KMS-11 (cell line): ENCODE data around the gene VPS13A.

Experiments
- H2AFZ ChIP-seq: fragments of 200-600 bp; sonication (generic); 2 replicates; pipeline ENCODE4 v1.6.1; 2016; ENCODE audit warnings: antibody characterized with exemption, mixed run types, low read depth
- H3K27ac ChIP-seq: fragments of 200-600 bp; sonication (generic); 2 replicates; pipeline ENCODE4 v1.6.1; 2016; ENCODE audit warnings: mild to moderate bottlenecking, mixed run types
- H3K27me3 ChIP-seq: fragments of 200-600 bp; sonication (generic); 2 replicates; pipeline ENCODE4 v1.6.1; 2017; ENCODE audit warnings: mild to moderate bottlenecking, low read depth, mixed run types, moderate library complexity; ENCODE audit not compliant: insufficient read depth
- H3K36me3 ChIP-seq: fragments of 200-600 bp; sonication (generic); 2 replicates; pipeline ENCODE4 v1.6.1; 2017; ENCODE audit warnings: mild to moderate bottlenecking, mixed run types; ENCODE audit not compliant: insufficient read depth
- H3K4me1 ChIP-seq: fragments of 200-600 bp; sonication (generic); 2 replicates; pipeline ENCODE4 v1.6.1; 2016; ENCODE audit warnings: mild to moderate bottlenecking, low read depth, mixed run types; ENCODE audit not compliant: poor library complexity, severe bottlenecking
- H3K4me2 ChIP-seq: fragments of 200-600 bp; sonication (generic); 2 replicates; pipeline ENCODE4 v1.7.0; 2016; ENCODE audit warnings: mild to moderate bottlenecking, mixed run types
- H3K4me3 ChIP-seq: fragments of 200-600 bp; sonication (generic); IDR thresholded peaks from 2 replicates; pipeline ENCODE4 v1.6.1; 2017; ENCODE audit warnings: low read depth, low read length, mixed read lengths; ENCODE audit not compliant: insufficient read depth
- H3K79me2 ChIP-seq: fragments of 200-600 bp; sonication (generic); 2 replicates; pipeline ENCODE4 v1.6.1; 2016; ENCODE audit warnings: low read depth, mixed run types; ENCODE audit not compliant: insufficient read depth
- H3K9ac ChIP-seq: fragments of 200-600 bp; sonication (generic); 2 replicates; pipeline ENCODE4 v1.6.1; 2016; ENCODE audit warnings: mild to moderate bottlenecking, mixed run types
- H4K20me1 ChIP-seq: fragments of 200-600 bp; sonication (generic); 2 replicates; pipeline ENCODE4 v1.6.1; 2016; ENCODE audit warnings: mild to moderate bottlenecking, mixed run types; ENCODE audit not compliant: insufficient read depth
- TF ChIP-seq, protein P1 (sequence below): fragments of 200-600 bp; sonication (generic); conservative IDR thresholded peaks from 2 replicates; pipeline ENCODE4 v1.6.1; 2017; ENCODE audit warnings: low read depth, mild to moderate bottlenecking, antibody characterized with exemption, low read length, moderate library complexity, mixed read lengths

Gene VPS13A

DNA sequence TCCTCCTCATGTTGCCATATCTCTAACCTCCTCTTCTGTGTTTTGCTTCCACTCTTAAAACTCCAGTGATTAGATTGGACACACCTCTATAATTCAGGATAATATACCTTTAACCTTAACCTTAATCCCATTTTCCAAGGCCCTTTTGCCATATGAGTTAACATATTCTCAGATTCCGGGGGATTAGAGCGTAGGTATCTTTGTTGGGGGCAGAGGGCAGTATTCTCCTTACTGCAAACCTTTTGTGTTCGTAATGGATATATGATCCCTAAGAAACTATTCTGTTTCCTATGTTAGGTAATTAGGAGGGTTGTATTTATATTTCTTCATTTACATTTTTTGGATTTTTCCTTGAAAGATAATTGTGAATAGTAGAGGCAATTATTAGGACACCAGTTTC, 99.5 kb downstream of the VPS13A start:
- Histone ChIP-seq H2AFZ (no peak overlapping the region), H3K27ac (no peak overlapping the region), H4K20me1 (no peaks in the 10 kb centered on the region), H3K79me2 (no peaks in the 10 kb centered on the region), H3K27me3 (no peaks in the 10 kb centered on the region), H3K4me3 (no peak overlapping the region), H3K4me2 (no peak overlapping the region), H3K9ac (no peak overlapping the region), H3K4me1 (peaks cover 27% of the 10 kb centered on the region), H3K36me3 (no peaks in the 10 kb centered on the region; the same call in 1 of the 2 replicates)
- TF ChIP-seq, protein P1, sequence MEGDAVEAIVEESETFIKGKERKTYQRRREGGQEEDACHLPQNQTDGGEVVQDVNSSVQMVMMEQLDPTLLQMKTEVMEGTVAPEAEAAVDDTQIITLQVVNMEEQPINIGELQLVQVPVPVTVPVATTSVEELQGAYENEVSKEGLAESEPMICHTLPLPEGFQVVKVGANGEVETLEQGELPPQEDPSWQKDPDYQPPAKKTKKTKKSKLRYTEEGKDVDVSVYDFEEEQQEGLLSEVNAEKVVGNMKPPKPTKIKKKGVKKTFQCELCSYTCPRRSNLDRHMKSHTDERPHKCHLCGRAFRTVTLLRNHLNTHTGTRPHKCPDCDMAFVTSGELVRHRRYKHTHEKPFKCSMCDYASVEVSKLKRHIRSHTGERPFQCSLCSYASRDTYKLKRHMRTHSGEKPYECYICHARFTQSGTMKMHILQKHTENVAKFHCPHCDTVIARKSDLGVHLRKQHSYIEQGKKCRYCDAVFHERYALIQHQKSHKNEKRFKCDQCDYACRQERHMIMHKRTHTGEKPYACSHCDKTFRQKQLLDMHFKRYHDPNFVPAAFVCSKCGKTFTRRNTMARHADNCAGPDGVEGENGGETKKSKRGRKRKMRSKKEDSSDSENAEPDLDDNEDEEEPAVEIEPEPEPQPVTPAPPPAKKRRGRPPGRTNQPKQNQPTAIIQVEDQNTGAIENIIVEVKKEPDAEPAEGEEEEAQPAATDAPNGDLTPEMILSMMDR: no peak

DNA sequence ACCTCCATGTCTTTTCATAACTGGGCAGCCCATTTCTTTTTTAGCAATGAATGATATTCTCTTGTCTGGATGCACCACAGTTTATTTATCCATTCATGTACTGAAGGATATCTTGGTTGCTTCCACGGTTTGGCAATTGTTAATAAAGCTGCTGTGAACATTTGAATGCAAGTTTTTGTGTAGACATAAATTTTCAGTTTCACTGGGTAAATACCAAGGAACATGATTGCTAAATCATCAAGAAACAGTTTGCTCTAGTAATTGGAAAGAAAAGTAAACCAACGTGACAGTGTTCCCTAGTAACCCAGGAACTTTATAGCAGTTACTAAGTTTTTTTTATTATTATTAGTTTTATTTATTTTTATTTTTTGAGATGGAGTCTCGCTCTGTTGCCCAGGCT, 100.4 kb downstream of the VPS13A start:
- no peak overlapping the region for H3K27ac ChIP-seq
- H3K4me1 ChIP-seq: peaks cover 30% of the 10 kb centered on the region
- no peaks in the 10 kb centered on the region; the same call in 1 of the 2 replicates for H3K36me3 ChIP-seq
- H3K9ac ChIP-seq: no peak overlapping the region
- peak overlapping the region; percentile 4; the same call in 1 of the 2 replicates for H3K4me2 ChIP-seq
- H3K4me3 ChIP-seq: no peak overlapping the region
- no peaks in the 10 kb centered on the region for H3K27me3 ChIP-seq
- H2AFZ ChIP-seq: no peak overlapping the region
- no peaks in the 10 kb centered on the region for H3K79me2 ChIP-seq
- TF ChIP-seq, protein P1: no peak
- no peaks in the 10 kb centered on the region for H4K20me1 ChIP-seq

DNA sequence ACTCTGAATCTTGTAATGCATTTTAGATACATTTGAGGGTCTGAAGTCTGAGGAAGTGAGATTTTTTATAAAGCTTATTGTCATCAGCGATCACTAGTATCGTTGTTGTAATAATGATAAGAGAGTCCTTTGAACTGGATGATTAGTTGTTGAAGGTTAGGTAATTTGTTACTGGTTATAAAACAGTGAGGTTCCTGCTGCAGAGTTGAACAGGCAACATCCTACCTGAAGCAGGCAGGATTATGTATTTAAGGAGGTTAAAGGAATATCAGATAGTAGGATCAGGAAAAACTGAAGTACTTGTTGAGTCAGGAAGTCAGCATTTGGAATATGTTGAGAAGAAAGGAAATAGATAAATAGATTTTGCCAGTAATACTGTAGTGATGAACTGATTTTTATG, 106.7 kb downstream of the VPS13A start:
- H2AFZ ChIP-seq: no peak overlapping the region
- no peaks in the 10 kb centered on the region for H4K20me1 ChIP-seq
- peak overlapping the region; percentile 54; the same call in 1 of the 2 replicates for H3K9ac ChIP-seq
- H3K27me3 ChIP-seq: no peaks in the 10 kb centered on the region
- H3K4me3 ChIP-seq: no peak overlapping the region
- TF ChIP-seq, protein P1: no peak
- peak overlapping the region; percentile 52 for H3K4me2 ChIP-seq
- no peaks in the 10 kb centered on the region; the same call in 1 of the 2 replicates for H3K36me3 ChIP-seq
- H3K27ac ChIP-seq: peak overlapping the region; percentile 76
- H3K79me2 ChIP-seq: no peaks in the 10 kb centered on the region
- H3K4me1 ChIP-seq: peaks cover 63% of the 10 kb centered on the region

DNA sequence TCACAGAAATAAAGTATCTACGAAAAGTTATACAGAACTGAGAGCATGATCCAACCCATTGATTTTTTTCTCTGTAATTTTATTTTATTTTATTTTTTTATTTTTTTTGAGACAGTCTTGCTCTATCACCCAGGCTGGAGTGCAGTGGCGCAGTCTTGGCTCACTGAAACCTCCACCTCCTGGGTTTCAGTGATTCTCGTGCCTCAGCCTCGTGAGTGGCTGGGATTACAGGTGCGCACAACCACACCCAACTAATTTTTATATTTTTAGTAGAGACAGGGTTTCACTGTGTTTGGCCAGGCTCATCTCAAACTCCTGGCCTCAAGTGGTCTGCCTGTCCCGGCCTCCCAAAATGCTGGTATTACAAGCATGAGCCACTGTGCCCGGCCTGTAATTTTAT, 107.3 kb downstream of the VPS13A start:
- H3K9ac ChIP-seq: peak overlapping the region; percentile 54; the same call in 1 of the 2 replicates
- peak overlapping the region; percentile 76 for H3K27ac ChIP-seq
- H4K20me1 ChIP-seq: no peaks in the 10 kb centered on the region
- no peaks in the 10 kb centered on the region; the same call in 1 of the 2 replicates for H3K36me3 ChIP-seq
- TF ChIP-seq, protein P1: no peak
- no peak overlapping the region for H3K4me3 ChIP-seq
- H3K79me2 ChIP-seq: no peaks in the 10 kb centered on the region
- no peak overlapping the region for H2AFZ ChIP-seq
- peak overlapping the region; percentile 52 for H3K4me2 ChIP-seq
- peaks cover 60% of the 10 kb centered on the region for H3K4me1 ChIP-seq
- no peaks in the 10 kb centered on the region for H3K27me3 ChIP-seq
